ENCODE results near the gene CHST3.

The CHST3 gene

GRCh38 chr10:72061491-72061890 is 97.3 kb downstream of the CHST3 start:
- no peak for DNase-seq

GRCh38 chr10:72061930-72062329 is 97.7 kb downstream of the CHST3 start:
- no peak for DNase-seq

DNA sequence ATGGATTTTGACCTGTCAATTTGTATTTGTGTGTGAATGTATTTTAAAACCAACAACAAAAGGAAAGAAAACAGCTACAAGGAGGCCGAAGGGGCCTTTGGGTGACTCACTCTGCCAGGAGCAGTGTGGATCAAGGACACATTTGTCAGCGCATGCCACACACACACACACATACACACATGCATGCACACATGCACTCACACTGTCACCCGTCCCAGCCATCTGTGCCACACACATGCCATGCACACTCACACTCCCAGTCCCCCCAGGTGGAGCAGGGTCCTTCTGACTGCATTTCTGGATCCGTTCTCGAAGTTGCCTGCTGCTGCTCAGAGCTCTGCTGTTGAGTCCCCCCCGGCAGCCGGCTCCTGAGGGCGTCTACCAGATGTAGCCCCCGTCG is 98.2 kb downstream of the CHST3 start:
- peak; percentile 55 for DNase-seq
